NB4 (cell line): ENCODE data around the gene WDFY4.

Experiments
- CTCF ChIP-seq: IDR thresholded peaks from one replicate; pipeline ENCODE4 v1.5.1; 2012; ENCODE audit warnings: low read depth, low read length
- POLR2A ChIP-seq: IDR thresholded peaks from 2 replicates; pipeline ENCODE4 v1.6.1; 2011; ENCODE audit warnings: mild to moderate bottlenecking; ENCODE audit not compliant: insufficient read length; ENCODE audit errors: extremely low read depth

DNA sequence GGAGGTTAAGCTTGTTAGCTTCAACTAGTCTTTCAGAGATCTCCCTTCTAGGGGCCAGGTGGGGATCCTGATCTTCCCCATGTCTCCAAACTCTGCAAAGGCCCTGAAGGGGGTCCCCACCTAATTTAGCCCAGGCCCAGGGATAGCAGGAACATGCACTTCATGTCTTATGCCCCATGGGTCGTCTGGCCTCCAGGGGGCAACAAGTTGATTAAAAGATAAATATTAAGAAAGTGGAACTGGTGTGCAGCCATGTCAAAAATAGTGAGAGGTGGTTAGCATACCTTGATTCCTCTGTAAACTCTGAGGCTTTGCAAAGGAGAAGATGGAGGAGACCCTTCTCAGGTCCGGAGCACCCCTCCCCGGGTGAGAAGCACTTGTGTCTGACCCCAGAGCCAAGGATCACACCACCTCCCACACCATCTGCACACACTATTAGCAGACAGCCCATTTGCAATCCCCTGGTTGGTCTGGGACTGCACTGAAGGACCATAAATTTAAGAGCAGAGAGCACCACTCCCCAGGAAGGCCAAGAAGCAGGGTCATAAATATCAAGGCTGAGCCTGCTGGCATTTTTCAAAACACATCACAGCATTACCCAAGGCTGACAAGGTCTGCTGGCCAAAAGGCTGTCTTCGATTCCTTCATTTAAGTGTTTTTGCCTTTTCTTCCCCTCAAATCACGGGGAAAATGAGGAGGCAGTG is 299.1 kb downstream of the WDFY4 start:
- TF ChIP-seq CTCF (no peak), POLR2A (no peak)
